ENCODE measurements around the gene MAD2L2.

Gene MAD2L2

GRCh38 chr1:11704691-11705475 lies 23.9 kb upstream of the MAD2L2 start:
- TF ChIP-seq POLR2AphosphoS5 (IDR thresholded peaks at IDR 0.05; ENCODE audit: low read depth, low read length) (no peak), SIN3A (IDR thresholded peaks at IDR 0.05; ENCODE audit: borderline replicate concordance, insufficient read depth, low read length) (no peak), TAF1 (IDR thresholded peaks at IDR 0.05; ENCODE audit: borderline replicate concordance, insufficient read depth, low read length) (no peak), REST (IDR thresholded peaks at IDR 0.05; ENCODE audit: insufficient read depth in 1 of 2, low read depth in 2 of 2, low read length in 2 of 2) (no peak), FOXP2 (optimal IDR thresholded peaks at IDR 0.05; ENCODE audit: borderline replicate concordance, extremely low read depth, extremely low read length, insufficient read depth) (no peak)

GRCh38 chr1:11704194-11704529 lies 23.2 kb upstream of the MAD2L2 start:
- TF ChIP-seq TAF1 (IDR thresholded peaks at IDR 0.05; ENCODE audit: borderline replicate concordance, insufficient read depth, low read length): no peak
- TF ChIP-seq REST (IDR thresholded peaks at IDR 0.05; ENCODE audit: insufficient read depth in 1 of 2, low read depth in 2 of 2, low read length in 2 of 2): no peak
- no peak for TF ChIP-seq POLR2AphosphoS5 (IDR thresholded peaks at IDR 0.05; ENCODE audit: low read depth, low read length)
- TF ChIP-seq FOXP2 (optimal IDR thresholded peaks at IDR 0.05; ENCODE audit: borderline replicate concordance, extremely low read depth, extremely low read length, insufficient read depth): no peak
- TF ChIP-seq SIN3A (IDR thresholded peaks at IDR 0.05; ENCODE audit: borderline replicate concordance, insufficient read depth, low read length): no peak

DNA sequence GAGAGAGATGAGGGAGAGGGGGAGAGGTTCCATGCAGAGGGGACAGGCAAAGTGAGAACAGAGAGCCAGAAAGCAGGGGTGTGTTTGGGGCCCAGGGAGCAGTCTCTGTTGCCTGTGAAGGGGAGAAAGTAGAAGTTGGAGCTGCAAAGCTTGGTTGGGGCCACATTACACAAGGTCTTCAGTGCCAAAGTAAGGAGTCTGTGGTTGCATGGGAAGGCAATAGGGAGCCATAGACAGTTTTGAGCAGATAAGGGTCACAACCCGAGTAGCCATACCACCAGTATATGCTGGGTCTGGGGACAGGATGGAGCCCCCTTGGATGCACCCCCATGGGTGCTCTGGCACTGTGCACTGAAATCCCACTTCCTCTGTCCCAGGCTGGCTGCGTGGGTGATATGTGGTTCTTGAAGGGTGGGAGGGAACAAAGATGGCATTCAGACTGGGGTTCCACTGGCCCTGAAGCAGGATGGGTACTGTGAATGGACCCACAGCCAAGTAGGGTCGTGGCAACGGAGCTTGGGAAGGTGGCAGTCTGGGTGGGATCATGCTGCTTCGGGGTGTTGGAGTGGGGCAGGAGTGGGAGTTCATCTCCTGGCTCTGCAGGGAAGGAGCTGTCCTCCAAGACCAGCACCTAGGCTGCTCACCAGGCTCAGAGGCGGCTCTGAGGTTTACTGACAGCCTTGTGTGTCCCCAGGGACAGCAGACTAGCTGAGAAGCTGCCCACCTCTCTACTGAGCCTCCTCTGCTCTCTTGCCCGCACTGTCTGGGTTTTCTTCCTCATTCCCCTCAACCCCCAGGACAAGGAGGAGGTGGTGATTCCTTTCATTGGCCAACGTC lies 22.6 kb upstream of the MAD2L2 start:
- TF ChIP-seq FOXP2 (optimal IDR thresholded peaks at IDR 0.05; ENCODE audit: borderline replicate concordance, extremely low read depth, extremely low read length, insufficient read depth) (no peak), POLR2AphosphoS5 (IDR thresholded peaks at IDR 0.05; ENCODE audit: low read depth, low read length) (no peak), TAF1 (IDR thresholded peaks at IDR 0.05; ENCODE audit: borderline replicate concordance, insufficient read depth, low read length) (no peak), REST (IDR thresholded peaks at IDR 0.05; ENCODE audit: insufficient read depth in 1 of 2, low read depth in 2 of 2, low read length in 2 of 2) (no peak), SIN3A (IDR thresholded peaks at IDR 0.05; ENCODE audit: borderline replicate concordance, insufficient read depth, low read length) (no peak)

DNA sequence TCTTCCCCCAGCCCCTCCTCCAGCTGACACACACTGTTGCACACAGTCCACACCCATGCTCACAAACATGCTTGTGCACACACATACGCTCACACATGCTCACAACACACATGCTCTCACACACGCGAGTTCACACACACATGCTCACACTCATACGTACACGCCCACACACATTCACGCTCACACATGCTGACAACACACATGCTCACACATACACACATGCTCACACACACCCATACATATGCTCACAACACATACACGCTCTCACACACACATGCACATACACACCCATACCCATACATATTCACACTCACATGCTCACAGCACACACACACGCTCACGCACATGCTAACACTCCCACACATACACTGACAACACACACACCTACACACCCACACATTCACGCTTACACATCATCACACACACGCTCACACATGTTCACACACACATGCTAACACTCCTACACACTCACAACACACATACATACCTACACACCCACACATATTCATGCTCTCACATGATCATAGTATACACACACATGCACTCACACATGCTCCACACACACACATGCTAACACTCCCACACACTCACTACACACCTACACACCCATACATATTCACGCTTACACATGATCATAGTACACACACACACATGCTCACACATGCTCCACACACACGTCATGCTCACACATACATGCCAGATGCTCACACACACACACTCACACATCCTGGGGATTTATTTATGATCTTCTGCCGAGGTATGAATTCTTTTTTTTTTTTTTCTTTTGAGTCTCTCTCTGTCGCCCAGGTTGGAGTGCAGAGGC lies 21.2 kb upstream of the MAD2L2 start:
- TF ChIP-seq FOXP2 (optimal IDR thresholded peaks at IDR 0.05; ENCODE audit: borderline replicate concordance, extremely low read depth, extremely low read length, insufficient read depth) (no peak), POLR2AphosphoS5 (IDR thresholded peaks at IDR 0.05; ENCODE audit: low read depth, low read length) (no peak), SIN3A (IDR thresholded peaks at IDR 0.05; ENCODE audit: borderline replicate concordance, insufficient read depth, low read length) (no peak), TAF1 (IDR thresholded peaks at IDR 0.05; ENCODE audit: borderline replicate concordance, insufficient read depth, low read length) (no peak), REST (IDR thresholded peaks at IDR 0.05; ENCODE audit: insufficient read depth in 1 of 2, low read depth in 2 of 2, low read length in 2 of 2) (no peak)

Data from PFSK-1 (cell line).